ENCODE measurements around the gene MIAT. TPM values are rescaled to one million over a fixed set of nuclear protein-coding genes. Genes with fewer than 3 reads are reported as not detected.

The MIAT gene
- polyA plus RNA-seq, 1 donor (not counting 4 experiments of a cell fraction or from before 2014, with no cell fraction given): 0.04 TPM

DNA sequence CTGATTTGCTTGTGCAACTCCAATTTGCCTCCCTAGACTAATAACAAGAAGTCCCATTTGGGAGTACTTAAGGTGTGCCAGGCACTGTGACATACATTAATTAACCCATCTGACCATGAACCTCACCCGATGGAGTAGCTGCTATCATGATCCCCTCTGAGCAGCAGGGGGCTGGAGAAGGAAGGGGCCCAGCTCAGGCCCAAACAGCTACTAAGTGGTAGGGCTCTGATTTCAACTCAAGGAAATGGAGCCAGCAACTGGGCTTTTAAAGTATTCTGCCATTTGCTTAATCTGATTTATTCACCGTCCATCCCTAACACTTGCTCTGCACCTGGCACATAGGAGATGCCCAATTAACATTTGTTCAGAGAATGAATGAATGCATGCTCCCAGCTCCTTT is 40.7 kb upstream of the MIAT start:
- H3K79me2 ChIP-seq (ENCODE audit: control insufficient read depth, insufficient read depth, low read length): no peaks in the 10 kb centered on the region
- DNase-seq (ENCODE audit: low read depth, low spot score) (no peak), FAIRE-seq (no peak)
- no peaks in the 10 kb centered on the region for H3K9me1 ChIP-seq (ENCODE audit: control insufficient read depth, extremely low read depth, insufficient read depth, low read length)
- H3K4me2 ChIP-seq (ENCODE audit: control insufficient read depth, extremely low read depth, insufficient read depth, low read depth, low read length): no peak overlapping the region
- no peak for TF ChIP-seq EZH2 (IDR thresholded peaks at IDR 0.05; ENCODE audit: low read length)
- TF ChIP-seq, protein P1, sequence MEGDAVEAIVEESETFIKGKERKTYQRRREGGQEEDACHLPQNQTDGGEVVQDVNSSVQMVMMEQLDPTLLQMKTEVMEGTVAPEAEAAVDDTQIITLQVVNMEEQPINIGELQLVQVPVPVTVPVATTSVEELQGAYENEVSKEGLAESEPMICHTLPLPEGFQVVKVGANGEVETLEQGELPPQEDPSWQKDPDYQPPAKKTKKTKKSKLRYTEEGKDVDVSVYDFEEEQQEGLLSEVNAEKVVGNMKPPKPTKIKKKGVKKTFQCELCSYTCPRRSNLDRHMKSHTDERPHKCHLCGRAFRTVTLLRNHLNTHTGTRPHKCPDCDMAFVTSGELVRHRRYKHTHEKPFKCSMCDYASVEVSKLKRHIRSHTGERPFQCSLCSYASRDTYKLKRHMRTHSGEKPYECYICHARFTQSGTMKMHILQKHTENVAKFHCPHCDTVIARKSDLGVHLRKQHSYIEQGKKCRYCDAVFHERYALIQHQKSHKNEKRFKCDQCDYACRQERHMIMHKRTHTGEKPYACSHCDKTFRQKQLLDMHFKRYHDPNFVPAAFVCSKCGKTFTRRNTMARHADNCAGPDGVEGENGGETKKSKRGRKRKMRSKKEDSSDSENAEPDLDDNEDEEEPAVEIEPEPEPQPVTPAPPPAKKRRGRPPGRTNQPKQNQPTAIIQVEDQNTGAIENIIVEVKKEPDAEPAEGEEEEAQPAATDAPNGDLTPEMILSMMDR (optimal IDR thresholded peaks at IDR 0.05 in 1 of 3, IDR thresholded peaks at IDR 0.05 in 1 of 3, conservative IDR thresholded peaks at IDR 0.05 in 1 of 3; ENCODE audit: extremely low read depth in 1 of 3, insufficient read depth in 2 of 3, low read length in 3 of 3): no peak
- H3K4me1 ChIP-seq (ENCODE audit: control insufficient read depth, extremely low read depth, insufficient read depth, low read length): no peaks in the 10 kb centered on the region
- H3K9me3 ChIP-seq (ENCODE audit: control insufficient read depth, low read depth, low read length): no peaks in the 10 kb centered on the region
- H3K27me3 ChIP-seq (ENCODE audit: control insufficient read depth, extremely low read depth, insufficient read depth, low read length): peaks cover 13% of the 10 kb centered on the region
- H3K36me3 ChIP-seq (ENCODE audit: control insufficient read depth in 2 of 2, extremely low read depth in 1 of 2, insufficient read depth in 2 of 2, low read length in 2 of 2): no peaks in the 10 kb centered on the region
- H3K4me3 ChIP-seq (ENCODE audit: control insufficient read depth in 2 of 3, extremely low read depth in 1 of 3, insufficient read depth in 2 of 3, low read depth in 1 of 3, low read length in 3 of 3): no peak overlapping the region
- dilution Hi-C loops (cut with MboI; ENCODE audit: extremely low pct_ligation_motif_present, low sequenced_read_pairs): no loop called here
- no peak overlapping the region for H3K27ac ChIP-seq (ENCODE audit: control insufficient read depth, insufficient read depth, low read length)
- no peaks in the 10 kb centered on the region for H4K20me1 ChIP-seq (ENCODE audit: control insufficient read depth, extremely low read depth, insufficient read depth, low read length)
- H2AFZ ChIP-seq (ENCODE audit: control insufficient read depth, low read length): no peak overlapping the region
- H3K9ac ChIP-seq (ENCODE audit: control insufficient read depth, extremely low read depth, insufficient read depth, low read length): no peak overlapping the region

DNA sequence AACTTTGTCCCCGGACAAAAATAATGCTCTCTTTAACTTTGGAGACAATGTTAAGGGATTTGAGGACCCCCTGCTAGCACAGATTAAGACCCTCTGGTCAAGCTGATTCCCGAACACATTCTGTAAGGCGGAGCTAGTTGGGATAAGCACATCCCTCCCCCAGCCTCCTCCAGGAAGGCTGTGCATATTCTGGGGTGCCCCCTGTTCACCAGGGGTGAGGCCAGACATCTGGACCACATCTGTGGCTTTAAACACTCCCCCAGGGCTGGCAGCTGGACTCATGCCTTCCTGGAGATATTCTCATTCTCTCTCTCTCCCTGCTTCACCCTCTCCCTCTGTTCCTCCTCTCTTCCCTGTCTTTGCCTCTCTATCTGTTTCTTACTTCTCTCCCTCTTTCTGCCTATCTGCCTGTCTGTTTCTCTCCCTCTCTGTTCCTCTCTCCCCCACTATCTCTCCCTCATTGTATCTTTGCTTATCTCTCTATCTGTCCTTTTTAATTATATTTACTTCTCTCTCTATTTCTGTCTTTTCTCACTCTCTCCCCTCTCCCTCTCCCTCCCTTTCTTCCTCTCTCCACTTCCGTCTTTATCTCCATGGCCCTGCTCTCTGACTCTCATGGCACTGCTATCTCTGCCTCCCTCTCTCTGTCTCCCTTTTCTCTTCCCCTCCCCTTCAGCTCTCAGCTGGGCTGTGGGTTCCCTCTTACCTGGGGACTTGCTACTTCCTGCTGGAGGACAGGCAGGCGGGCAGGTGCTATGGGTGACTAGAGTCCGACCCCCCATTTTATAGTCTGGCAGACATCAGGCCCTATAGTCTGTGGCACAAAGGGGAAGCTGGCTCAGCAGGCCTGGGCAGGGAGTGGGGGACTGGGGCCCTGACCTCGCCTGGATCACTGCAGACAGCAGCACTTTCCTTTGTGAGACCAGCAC is 39.9 kb upstream of the MIAT start, which contains the start of gene CRYBB1:
TSS of gene CRYBB1 (minus strand) at position 757 of the 929 bp plus-strand sequence. CDS start 1,708 bp downstream, outside the sequence.
- Histone ChIP-seq H3K9me1 (ENCODE audit: control insufficient read depth, extremely low read depth, insufficient read depth, low read length) (no peaks in the 10 kb centered on the region), H3K4me1 (ENCODE audit: control insufficient read depth, extremely low read depth, insufficient read depth, low read length) (no peaks in the 10 kb centered on the region), H3K9ac (ENCODE audit: control insufficient read depth, extremely low read depth, insufficient read depth, low read length) (no peak within 1 kb of the TSS), H4K20me1 (ENCODE audit: control insufficient read depth, extremely low read depth, insufficient read depth, low read length) (no peaks in the 10 kb centered on the region), H3K27me3 (ENCODE audit: control insufficient read depth, extremely low read depth, insufficient read depth, low read length) (peaks cover 9% of the 10 kb centered on the region), H3K36me3 (ENCODE audit: control insufficient read depth in 2 of 2, extremely low read depth in 1 of 2, insufficient read depth in 2 of 2, low read length in 2 of 2) (no peaks in the 10 kb centered on the region), H2AFZ (ENCODE audit: control insufficient read depth, low read length) (no peak within 1 kb of the TSS), H3K79me2 (ENCODE audit: control insufficient read depth, insufficient read depth, low read length) (no peaks in the 10 kb centered on the region), H3K4me2 (ENCODE audit: control insufficient read depth, extremely low read depth, insufficient read depth, low read depth, low read length) (no peak within 1 kb of the TSS), H3K4me3 (ENCODE audit: control insufficient read depth in 2 of 3, extremely low read depth in 1 of 3, insufficient read depth in 2 of 3, low read depth in 1 of 3, low read length in 3 of 3) (no peak within 1 kb of the TSS), H3K9me3 (ENCODE audit: control insufficient read depth, low read depth, low read length) (no peaks in the 10 kb centered on the region), H3K27ac (ENCODE audit: control insufficient read depth, insufficient read depth, low read length) (no peak within 1 kb of the TSS)
- no peak for DNase-seq (ENCODE audit: low read depth, low spot score)
- dilution Hi-C loops (cut with MboI; ENCODE audit: extremely low pct_ligation_motif_present, low sequenced_read_pairs): no loop called here
- TF ChIP-seq, protein P1 (optimal IDR thresholded peaks at IDR 0.05 in 1 of 3, IDR thresholded peaks at IDR 0.05 in 1 of 3, conservative IDR thresholded peaks at IDR 0.05 in 1 of 3; ENCODE audit: extremely low read depth in 1 of 3, insufficient read depth in 2 of 3, low read length in 3 of 3): no peak
- TF ChIP-seq EZH2 (IDR thresholded peaks at IDR 0.05; ENCODE audit: low read length): no peak
- FAIRE-seq: no peak
